Naive thymus-derived CD4-positive, alpha-beta T cell (primary cell): ENCODE results near the gene CELF5. TPM values are rescaled to one million over a fixed set of nuclear protein-coding genes. Genes with fewer than 3 reads are reported as not detected.

ENCODE experiments used
- ATAC-seq: fragments of 150-1000 bp; cut with Tn5 transposase; 2 replicates; pipeline ENCODE4 v1.10.0; 2021; ENCODE audit warnings: mild to moderate bottlenecking, moderate library complexity
- CTCF ChIA-PET: fragments of 350-600 bp; sonication (Branson Sonifier 250); formaldehyde crosslinking; loops from one replicate; lab custom pipeline; 2021; ENCODE audit warnings: antibody characterized with exemption; lab: Charles Lee
- POLR2A ChIA-PET: fragments of 350-600 bp; sonication (Branson Sonifier 250); formaldehyde crosslinking; loops from one replicate; lab custom pipeline; 2021; ENCODE audit warnings: antibody characterized with exemption, inconsistent platforms; lab: Charles Lee
- DNase-seq, 9 donors: peaks; one replicate each; pipeline versions ENCODE4 v3.0.0 to v3.0.0-alpha.2; 2020 to 2022; ENCODE audit warnings: mixed read lengths in 1 of 9
- H3K27ac ChIP-seq: one replicate; pipeline ENCODE4 v1.7.0; 2013; ENCODE audit warnings: mild to moderate bottlenecking, low read depth, low read length, moderate library complexity
- H3K27me3 ChIP-seq, 2 donors: one replicate each; pipeline ENCODE4 v1.7.0; 2013; ENCODE audit warnings: low read length in 2 of 2, mild to moderate bottlenecking in 2 of 2, moderate library complexity in 2 of 2; ENCODE audit not compliant: control insufficient read depth in 2 of 2, insufficient read depth in 2 of 2
- H3K36me3 ChIP-seq, 3 experiments: 1 replicate in 2 of 3; 2 replicates in 1 of 3; pipeline ENCODE4 v1.7.0; 2013; ENCODE audit warnings: low read length in 3 of 3, mild to moderate bottlenecking in 3 of 3, moderate library complexity in 1 of 3; ENCODE audit not compliant: insufficient read depth in 3 of 3, control insufficient read depth in 2 of 3
- H3K4me1 ChIP-seq, 2 donors: one replicate each; pipeline ENCODE4 v1.7.0; 2013; ENCODE audit warnings: low read length in 2 of 2, mild to moderate bottlenecking in 2 of 2, moderate library complexity in 1 of 2; ENCODE audit not compliant: control insufficient read depth in 2 of 2, insufficient read depth in 2 of 2
- H3K4me3 ChIP-seq: 2 replicates; pipeline ENCODE4 v1.7.0; 2013; ENCODE audit warnings: mild to moderate bottlenecking, low read length
- H3K9me3 ChIP-seq, 3 experiments: 1 replicate in 2 of 3; 2 replicates in 1 of 3; pipeline ENCODE4 v1.7.0; 2013; ENCODE audit warnings: low read length in 3 of 3; ENCODE audit not compliant: control insufficient read depth in 2 of 3
- H3K27ac Mint-ChIP-seq, 9 donors: one replicate each; pipeline ENCODE4 v1.8.0; 2020 to 2022; ENCODE audit warnings: mixed read lengths in 9 of 9, mild to moderate bottlenecking in 8 of 9, moderate library complexity in 5 of 9, inconsistent platforms in 2 of 9
- H3K27me3 Mint-ChIP-seq, 5 donors: one replicate each; pipeline ENCODE4 v1.8.0; 2021 to 2022; ENCODE audit warnings: mixed read lengths in 5 of 5, mild to moderate bottlenecking in 1 of 5
- H3K36me3 Mint-ChIP-seq, 5 donors: one replicate each; pipeline ENCODE4 v1.8.0; 2020 to 2022; ENCODE audit warnings: mixed read lengths in 5 of 5, mild to moderate bottlenecking in 3 of 5, inconsistent platforms in 1 of 5
- H3K4me1 Mint-ChIP-seq, 7 donors: one replicate each; pipeline ENCODE4 v1.8.0; 2020 to 2022; ENCODE audit warnings: mixed read lengths in 7 of 7, mild to moderate bottlenecking in 3 of 7, inconsistent platforms in 1 of 7
- H3K4me3 Mint-ChIP-seq, 10 donors: one replicate each; pipeline ENCODE4 v1.8.0; 2020 to 2022; ENCODE audit warnings: mild to moderate bottlenecking in 10 of 10, mixed read lengths in 10 of 10, moderate library complexity in 6 of 10, inconsistent platforms in 2 of 10
- H3K9me3 Mint-ChIP-seq, 11 donors: one replicate each; pipeline ENCODE4 v1.8.0; 2020 to 2022; ENCODE audit warnings: mixed read lengths in 11 of 11, mild to moderate bottlenecking in 4 of 11, inconsistent platforms in 1 of 11, moderate library complexity in 1 of 11
- intact Hi-C, 2 donors: fragments of 100-400 bp; cut with micrococcal nuclease; formaldehyde crosslinking; loops; one replicate each; pipeline ENCODE4 v1.15.1; 2023
- polyA plus RNA-seq, 2 donors: library from polyadenylated mRNA; unstranded; fragments of 300-500 nt; fragmentation: Illumina TruSeq; gene quantifications; one replicate each; pipeline ENCODE4 v1.2.3, GENCODE V29; 2021
- total RNA-seq, 6 experiments: library from RNA in 5 of 6; stranded (reverse) in 5 of 6; gene quantifications; 1 replicate in 5 of 6; 2 replicates in 1 of 6; pipeline ENCODE4 v1.2.3 and lab custom pipeline; 2021 to 2026

CELF5 gene
- total and polyA plus RNA-seq, 7 experiments from 2014 or later: 0.16 to 0.27 (median 0.17) TPM; not detected in 2

DNA sequence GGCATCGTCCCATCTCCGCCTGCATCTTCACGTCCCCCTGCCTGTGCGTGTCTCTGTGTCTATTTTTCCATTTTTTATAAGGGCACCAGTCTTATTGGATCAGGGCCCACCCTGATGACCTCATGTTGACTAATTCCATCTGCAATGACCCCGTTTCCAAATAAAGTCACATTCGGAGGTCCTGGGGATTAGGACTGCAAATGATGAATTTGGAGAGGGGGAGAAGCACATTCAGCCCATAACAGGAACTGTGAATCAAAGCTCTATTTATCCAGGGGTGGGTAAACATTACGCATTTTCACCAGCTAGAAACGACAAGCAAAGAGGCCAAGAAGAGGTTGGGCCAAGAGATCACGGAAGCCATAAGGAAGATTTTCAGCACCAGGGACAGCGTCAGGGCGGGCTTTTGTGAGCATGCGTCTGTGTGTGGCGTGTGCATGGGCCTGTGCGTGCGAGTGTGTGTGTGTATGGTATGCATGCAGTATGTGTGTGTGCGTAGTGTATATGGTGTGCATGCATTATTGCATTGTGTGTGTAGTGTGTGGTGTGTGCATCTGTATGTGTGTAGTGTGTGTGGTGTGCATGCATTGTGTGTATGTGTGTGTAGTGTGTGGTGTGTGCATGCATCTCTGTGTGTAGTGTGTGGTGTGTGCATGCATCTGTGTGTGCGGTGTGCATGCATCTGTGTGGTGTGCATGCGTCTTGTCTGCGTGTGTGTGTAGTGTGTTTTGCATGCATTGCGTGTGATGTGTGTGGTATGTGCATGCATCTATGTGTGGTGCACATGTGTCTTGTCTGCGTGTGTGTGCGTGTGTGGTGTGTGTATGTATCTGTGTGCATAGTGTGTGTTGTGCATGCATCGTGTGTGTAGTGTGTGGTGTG, 19.6 kb downstream of the CELF5 start:
- H3K9me3 Mint-ChIP-seq: peaks cover 0 to 2% (median 0%) of the 10 kb centered on the region in 11 donors
- Histone ChIP-seq H3K36me3 (no peaks in the 10 kb centered on the region), H3K27ac (no peak overlapping the region), H3K4me3 (no peak overlapping the region), H3K27me3 (no peaks in the 10 kb centered on the region), H3K4me1 (no peaks in the 10 kb centered on the region), H3K9me3 (no peaks in the 10 kb centered on the region)
- H3K36me3 Mint-ChIP-seq: no peaks in the 10 kb centered on the region
- peak; percentile 42 for ATAC-seq
- H3K27me3 Mint-ChIP-seq: peaks cover 0 to 15% (median 6%) of the 10 kb centered on the region in 5 donors
- H3K27ac Mint-ChIP-seq: no peak overlapping the region
- no peak overlapping the region for H3K4me3 Mint-ChIP-seq
- DNase-seq: peak in 8 of 9 donors; percentile 17 to 62 (median 44)
- H3K4me1 Mint-ChIP-seq: no peaks in the 10 kb centered on the region
- intact Hi-C loops: no loop called here
- ChIA-PET CTCF (no interaction called here), POLR2A (no interaction called here)

DNA sequence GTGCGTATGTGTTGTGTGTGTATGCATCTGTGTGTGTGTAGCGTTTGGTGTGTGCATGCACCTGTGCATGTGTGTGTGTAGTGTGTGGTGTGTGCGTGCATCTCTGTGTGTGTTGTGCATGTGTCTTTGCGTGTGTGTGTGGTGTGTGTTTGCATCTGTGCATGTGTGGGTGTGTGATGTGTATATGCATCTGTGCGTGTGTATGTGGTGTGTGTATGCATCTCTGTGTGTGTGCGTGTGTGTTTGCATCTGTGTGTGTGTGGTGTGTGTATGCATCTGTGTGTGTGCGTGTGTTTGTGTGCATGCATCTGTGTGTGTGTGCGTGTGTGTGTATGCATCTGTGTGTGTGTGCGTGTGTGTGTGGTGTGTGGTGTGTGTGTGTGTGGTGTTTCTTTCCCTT, 20.6 kb downstream of the CELF5 start:
- no peaks in the 10 kb centered on the region for H3K27me3 ChIP-seq

DNA sequence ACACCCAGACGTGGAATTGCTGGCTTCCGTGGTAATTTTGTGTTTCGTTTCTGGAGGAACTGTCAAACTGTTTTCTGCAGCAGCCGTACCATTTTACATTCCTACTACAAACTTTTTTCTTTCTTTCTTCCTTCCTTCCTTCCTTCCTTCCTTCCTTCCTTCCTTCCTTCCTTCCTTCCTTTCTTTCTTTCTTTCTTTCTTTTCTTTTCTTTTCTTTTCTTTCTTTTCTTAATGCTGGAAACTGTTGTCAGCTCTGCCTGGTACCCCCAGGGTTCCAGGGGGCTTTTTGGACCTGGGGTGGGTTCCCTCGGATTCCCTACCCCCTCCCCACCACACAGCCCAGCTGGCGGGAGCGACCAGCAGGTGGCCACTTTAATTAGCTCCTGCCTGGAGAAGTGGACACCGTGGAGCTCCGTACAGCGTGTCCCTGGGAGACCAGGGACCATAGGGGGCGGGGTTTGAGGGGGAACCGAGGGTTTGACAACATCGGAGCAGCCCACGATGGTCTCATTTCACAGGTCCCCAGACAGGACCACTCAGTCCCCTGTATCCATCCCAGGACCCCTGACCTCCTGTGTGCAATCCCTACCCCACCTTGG, 24.4 kb downstream of the CELF5 start:
- Mint-ChIP-seq H3K9me3 (peaks cover 0 to 13% (median 5%) of the 10 kb centered on the region in 11 donors), H3K36me3 (no peaks in the 10 kb centered on the region), H3K27ac (no peak overlapping the region), H3K27me3 (peaks cover 0 to 16% (median 11%) of the 10 kb centered on the region in 5 donors), H3K4me1 (no peaks in the 10 kb centered on the region), H3K4me3 (no peak overlapping the region)
- Histone ChIP-seq H3K27ac (no peak overlapping the region), H3K4me3 (no peak overlapping the region), H3K27me3 (no peaks in the 10 kb centered on the region), H3K36me3 (no peaks in the 10 kb centered on the region), H3K9me3 (peaks cover 0 to 8% (median 0%) of the 10 kb centered on the region in 3 experiments), H3K4me1 (no peaks in the 10 kb centered on the region)
- POLR2A ChIA-PET: no interaction called here
- intact Hi-C loops: no loop called here
- CTCF ChIA-PET: interaction anchor here (0.6 to 0.8 kb wide), 4 partner anchors 12 to 321 kb away, joined by 3 to 6 read pairs (median 3); no protein-coding TSS in a partner anchor
- no peak for ATAC-seq
- no peak for DNase-seq

More for the DNA sequence above, 20.6 kb downstream of the CELF5 start:
- Mint-ChIP-seq H3K36me3 (no peaks in the 10 kb centered on the region), H3K4me1 (no peaks in the 10 kb centered on the region), H3K9me3 (peaks cover 0 to 2% (median 0%) of the 10 kb centered on the region in 11 donors), H3K27me3 (peaks cover 0 to 12% (median 6%) of the 10 kb centered on the region in 5 donors), H3K4me3 (no peak overlapping the region), H3K27ac (no peak overlapping the region)
- Histone ChIP-seq H3K9me3 (no peaks in the 10 kb centered on the region), H3K4me1 (no peaks in the 10 kb centered on the region), H3K27ac (no peak overlapping the region), H3K36me3 (no peaks in the 10 kb centered on the region), H3K4me3 (no peak overlapping the region)
- intact Hi-C loops: no loop called here
- POLR2A ChIA-PET: no interaction called here
- CTCF ChIA-PET: interaction anchor here (0.6 kb wide), 1 partner anchor 103 kb away, joined by 3 read pairs; no protein-coding TSS in a partner anchor
- DNase-seq (no peak), ATAC-seq (no peak)

DNA sequence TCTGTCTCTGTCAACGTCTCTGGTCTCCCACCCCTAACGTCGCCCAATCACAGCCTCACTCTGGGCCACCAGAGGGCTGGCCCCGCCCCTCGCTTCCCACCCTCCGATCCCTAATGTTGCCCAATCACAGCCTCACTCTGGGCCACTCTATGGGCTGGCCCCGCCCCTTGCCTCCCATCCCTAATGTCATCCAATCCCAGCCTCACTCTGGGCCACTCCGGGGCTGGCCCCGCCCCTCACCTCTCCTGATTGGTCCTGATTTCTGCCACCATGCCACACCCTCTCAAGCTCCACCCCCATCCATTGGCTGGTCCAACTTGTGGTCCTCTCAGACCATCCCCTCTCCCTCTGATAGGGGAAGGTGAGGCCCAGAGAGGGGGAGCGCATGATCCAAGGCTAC, 24.9 kb downstream of the CELF5 start:
- Mint-ChIP-seq H3K27me3 (peaks cover 0 to 16% (median 13%) of the 10 kb centered on the region in 5 donors), H3K27ac (no peak overlapping the region), H3K4me3 (no peak overlapping the region), H3K4me1 (no peaks in the 10 kb centered on the region), H3K36me3 (peaks cover 0 to 5% (median 2%) of the 10 kb centered on the region in 5 donors), H3K9me3 (peaks cover 0 to 16% (median 9%) of the 10 kb centered on the region in 11 donors)
- Histone ChIP-seq H3K4me3 (no peak overlapping the region), H3K27ac (no peak overlapping the region), H3K4me1 (no peaks in the 10 kb centered on the region), H3K36me3 (no peaks in the 10 kb centered on the region), H3K27me3 (no peaks in the 10 kb centered on the region), H3K9me3 (peaks cover 0 to 9% (median 0%) of the 10 kb centered on the region in 3 experiments)
- peak; percentile 24 for ATAC-seq
- POLR2A ChIA-PET: no interaction called here
- no peak for DNase-seq
- intact Hi-C loops: no loop called here
- CTCF ChIA-PET: interaction anchor here (0.6 to 0.8 kb wide), 2 partner anchors 106 to 116 kb away, joined by 3 to 6 read pairs; no protein-coding TSS in a partner anchor

DNA sequence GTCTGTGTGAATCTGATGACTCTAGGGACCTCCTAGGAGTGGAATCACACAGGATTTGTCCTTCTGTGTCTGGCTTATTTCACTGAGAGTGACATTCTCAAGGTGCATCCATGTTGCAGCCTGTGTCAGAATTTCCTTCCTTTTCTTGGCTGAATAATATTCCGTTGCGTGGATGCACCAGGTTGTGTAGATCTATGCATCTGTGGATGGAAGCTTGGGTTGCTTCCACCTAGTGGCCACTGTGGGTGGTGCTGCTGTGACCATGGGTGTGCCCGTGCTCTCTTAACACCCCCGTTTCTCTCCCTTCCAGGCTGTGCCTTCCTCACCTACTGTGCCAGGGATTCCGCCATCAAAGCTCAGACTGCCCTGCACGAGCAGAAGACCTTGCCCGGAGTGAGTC, 26.2 kb downstream of the CELF5 start:
- Histone ChIP-seq H3K4me1 (no peaks in the 10 kb centered on the region), H3K4me3 (no peak overlapping the region), H3K9me3 (peaks cover 0 to 9% (median 0%) of the 10 kb centered on the region in 3 experiments), H3K36me3 (no peaks in the 10 kb centered on the region), H3K27ac (no peak overlapping the region), H3K27me3 (no peaks in the 10 kb centered on the region)
- POLR2A ChIA-PET: no interaction called here
- peaks cover 0 to 25% (median 10%) of the 10 kb centered on the region in 11 donors for H3K9me3 Mint-ChIP-seq
- CTCF ChIA-PET: interaction anchor here (0.9 to 1.2 kb wide), 2 partner anchors 31 to 157 kb away, joined by 3 read pairs; no protein-coding TSS in a partner anchor
- peak; percentile 73 for ATAC-seq
- intact Hi-C loops: loop anchor here in 1 of 2 donors (2.0 to 5.0 kb wide), 2 partner anchors 26 to 298 kb away; partner anchors contain the start of gene CELF5
- H3K4me1 Mint-ChIP-seq: no peaks in the 10 kb centered on the region
- no peak overlapping the region for H3K27ac Mint-ChIP-seq
- H3K36me3 Mint-ChIP-seq: peaks cover 0 to 8% (median 2%) of the 10 kb centered on the region in 5 donors
- peak in 5 of 9 donors; percentile 23 to 35 (median 28) for DNase-seq
- no peak overlapping the region for H3K4me3 Mint-ChIP-seq
- peaks cover 0 to 23% (median 16%) of the 10 kb centered on the region in 5 donors for H3K27me3 Mint-ChIP-seq

DNA sequence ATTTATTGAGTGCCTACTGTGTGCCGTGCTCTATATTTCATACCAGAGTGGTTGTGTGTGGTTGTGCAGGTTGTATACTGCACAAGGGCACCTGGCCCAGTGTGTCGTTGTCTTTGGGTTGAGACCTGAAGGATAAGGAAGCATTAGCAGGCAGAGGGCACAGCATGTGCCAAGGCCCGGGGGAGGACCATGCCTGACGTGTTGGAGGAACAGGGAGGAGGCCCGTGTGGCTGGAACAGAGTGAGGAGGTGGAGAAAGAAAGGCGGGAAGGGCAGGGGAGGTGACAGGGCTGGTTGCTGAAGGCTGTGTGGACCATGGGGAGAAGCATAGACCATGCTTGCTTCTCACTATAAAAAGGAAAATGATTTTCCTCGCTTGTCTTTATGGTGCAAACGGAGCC, 26.8 kb downstream of the CELF5 start:
- ChIA-PET CTCF (interaction anchor here (1.2 kb wide), 1 partner anchor 157 kb away, joined by 3 read pairs; no protein-coding TSS in a partner anchor), POLR2A (no interaction called here)
- no peak overlapping the region for H3K4me3 ChIP-seq
- ATAC-seq (no peak), DNase-seq (no peak)
- H3K36me3 Mint-ChIP-seq: peaks cover 0 to 8% (median 2%) of the 10 kb centered on the region in 5 donors
- H3K4me1 Mint-ChIP-seq: no peaks in the 10 kb centered on the region
- H3K27me3 ChIP-seq: no peaks in the 10 kb centered on the region
- H3K4me1 ChIP-seq: no peaks in the 10 kb centered on the region
- peaks cover 0 to 23% (median 16%) of the 10 kb centered on the region in 5 donors for H3K27me3 Mint-ChIP-seq
- peaks cover 0 to 25% (median 10%) of the 10 kb centered on the region in 11 donors for H3K9me3 Mint-ChIP-seq
- H3K9me3 ChIP-seq: peaks cover 0 to 9% (median 0%) of the 10 kb centered on the region in 3 experiments
- no peak overlapping the region for H3K4me3 Mint-ChIP-seq
- H3K27ac ChIP-seq: no peak overlapping the region
- no peaks in the 10 kb centered on the region for H3K36me3 ChIP-seq
- H3K27ac Mint-ChIP-seq: no peak overlapping the region
- intact Hi-C loops: loop anchor here in 1 of 2 donors (2.0 to 5.0 kb wide), 2 partner anchors 26 to 299 kb away; partner anchors contain the start of gene CELF5
